GM23338 (cell line): ENCODE measurements around the gene PHAX. TPM values are rescaled to one million over a fixed set of nuclear protein-coding genes. Genes with fewer than 3 reads are reported as not detected.

Experiments
- ATAC-seq: fragments of 200-7000 bp; cut with Tn5 transposase; 3 replicates; pipeline ENCODE4 v1.9.1; 2020
- DNase-seq: peaks from one replicate; pipeline ENCODE4 v3.0.0-alpha.2; 2015; ENCODE audit warnings: low spot score
- H2AFZ ChIP-seq: fragments of 200-600 bp; sonication (generic); 2 replicates; pipeline ENCODE4 v1.8.0; 2016; ENCODE audit warnings: antibody characterized with exemption, mild to moderate bottlenecking, moderate library complexity
- H3F3A ChIP-seq: fragments of 200-600 bp; sonication (generic); replicated peaks from 2 replicates; pipeline ENCODE4 v1.8.0; 2017; ENCODE audit warnings: antibody characterized with exemption, mixed run types, low read depth
- H3K27ac ChIP-seq: fragments of 200-600 bp; sonication (generic); 2 replicates; pipeline ENCODE4 v1.6.1; 2016; ENCODE audit warnings: low read depth
- H3K27me3 ChIP-seq: fragments of 200-600 bp; sonication (generic); 2 replicates; pipeline ENCODE4 v1.8.0; 2016; ENCODE audit warnings: mild to moderate bottlenecking, mixed run types, moderate library complexity; ENCODE audit not compliant: insufficient read depth
- H3K36me3 ChIP-seq: fragments of 200-600 bp; sonication (generic); 2 replicates; pipeline ENCODE4 v1.8.0; 2016; ENCODE audit warnings: mild to moderate bottlenecking; ENCODE audit not compliant: insufficient read depth
- H3K4me1 ChIP-seq: fragments of 200-600 bp; sonication (generic); 2 replicates; pipeline ENCODE4 v1.8.0; 2016; ENCODE audit warnings: mild to moderate bottlenecking, moderate library complexity; ENCODE audit not compliant: insufficient read depth
- H3K4me2 ChIP-seq: fragments of 200-600 bp; sonication (generic); 2 replicates; pipeline ENCODE4 v1.7.1; 2017; ENCODE audit warnings: mixed run types
- H3K4me3 ChIP-seq: fragments of 200-600 bp; sonication (generic); 2 replicates; pipeline ENCODE4 v1.6.1; 2016; ENCODE audit warnings: mixed run types
- H3K79me2 ChIP-seq: fragments of 200-600 bp; sonication (generic); replicated peaks from 2 replicates; pipeline ENCODE4 v1.8.0; 2017; ENCODE audit warnings: mild to moderate bottlenecking; ENCODE audit not compliant: insufficient read depth
- H3K9me2 ChIP-seq: fragments of 200-600 bp; sonication (generic); 2 replicates; pipeline ENCODE4 v1.8.0; 2017; ENCODE audit not compliant: insufficient read depth
- H4K20me1 ChIP-seq: fragments of 200-600 bp; sonication (generic); replicated peaks from 2 replicates; pipeline ENCODE4 v1.8.0; 2017; ENCODE audit warnings: mild to moderate bottlenecking; ENCODE audit not compliant: insufficient read depth
- H3K27ac Mint-ChIP-seq: 2 replicates; pipeline ENCODE4 v1.8.0; 2020; ENCODE audit warnings: inconsistent platforms, mild to moderate bottlenecking, moderate library complexity, mixed read lengths
- H3K27me3 Mint-ChIP-seq: 3 replicates; pipeline ENCODE4 v1.8.0; 2022; ENCODE audit warnings: low read depth, mild to moderate bottlenecking, moderate library complexity, mixed read lengths, inconsistent platforms; ENCODE audit not compliant: insufficient read depth, poor library complexity
- H3K36me3 Mint-ChIP-seq: 3 replicates; pipeline ENCODE4 v1.8.0; 2021; ENCODE audit warnings: low read depth, mild to moderate bottlenecking, inconsistent platforms, moderate library complexity, mixed read lengths
- H3K4me1 Mint-ChIP-seq: 3 replicates; pipeline ENCODE4 v1.8.0; 2020; ENCODE audit warnings: mild to moderate bottlenecking, inconsistent platforms, mixed read lengths
- H3K4me3 Mint-ChIP-seq: 3 replicates; pipeline ENCODE4 v1.8.0; 2021; ENCODE audit warnings: moderate library complexity, mild to moderate bottlenecking, inconsistent platforms, mixed read lengths
- H3K9me3 Mint-ChIP-seq: 3 replicates; pipeline ENCODE4 v1.8.0; 2020; ENCODE audit warnings: moderate library complexity, mild to moderate bottlenecking, inconsistent platforms, mixed read lengths
- CREB1 ChIP-seq: fragments of 250-450 bp; sonication (Bioruptor Pico); IDR thresholded peaks from 2 replicates; pipeline ENCODE4 v1.5.0; 2020; ENCODE audit warnings: low read depth, mild to moderate bottlenecking, moderate library complexity
- EZH2 ChIP-seq: fragments of 200-600 bp; sonication (generic); IDR thresholded peaks from one replicate; pipeline ENCODE4 v1.8.0; 2017; ENCODE audit warnings: antibody characterized with exemption, mild to moderate bottlenecking, low read depth; ENCODE audit not compliant: unreplicated experiment
- EZH2phosphoT487 ChIP-seq: fragments of 200-600 bp; sonication (generic); IDR thresholded peaks from one replicate; pipeline ENCODE4 v1.8.1; 2018; ENCODE audit warnings: antibody characterized with exemption; ENCODE audit not compliant: unreplicated experiment
- NANOG ChIP-seq: IDR thresholded peaks from 2 replicates; pipeline ENCODE4 v1.6.1; 2016; ENCODE audit warnings: antibody characterized with exemption, borderline replicate concordance
- POLR2AphosphoS5 ChIP-seq: IDR thresholded peaks from 2 replicates; pipeline ENCODE4 v1.6.1; 2016; ENCODE audit warnings: antibody characterized with exemption, low read depth
- STAT1 ChIP-seq: IDR thresholded peaks from one replicate; pipeline ENCODE4 v1.6.1; 2016; ENCODE audit warnings: antibody characterized with exemption; ENCODE audit not compliant: unreplicated experiment
- ZNF114 ChIP-seq: fragments of 250-450 bp; sonication (Bioruptor Pico); IDR thresholded peaks from 2 replicates; pipeline ENCODE4 v1.5.0; 2020; ENCODE audit warnings: mild to moderate bottlenecking, moderate library complexity
- ZNF331 ChIP-seq: fragments of 250-450 bp; sonication (Bioruptor Pico); IDR thresholded peaks from 2 replicates; pipeline ENCODE4 v1.5.0; 2020; ENCODE audit warnings: low read depth, mild to moderate bottlenecking, moderate library complexity
- polyA plus RNA-seq: library from polyadenylated mRNA; unstranded; fragments of >200 nt; fragmentation: Nextera tagmentation; extraction: Ambion mirVana; gene quantifications from 2 replicates; pipeline ENCODE4 v1.2.1, GENCODE V29; 2016
- total RNA-seq: library from RNA; depleted of rRNA; stranded (reverse); fragments of >200 nt; shearing (Covaris generic); gene quantifications from 2 replicates; pipeline ENCODE4 v1.2.3, GENCODE V29; 2014
- TF ChIP-seq, protein P1 (sequence below): IDR thresholded peaks from one replicate; pipeline ENCODE4 v1.6.1; 2018; ENCODE audit warnings: antibody characterized with exemption; ENCODE audit not compliant: unreplicated experiment
- TF ChIP-seq, protein P2 (sequence below): fragments of 250-450 bp; sonication (Bioruptor Pico); IDR thresholded peaks from 2 replicates; pipeline ENCODE4 v1.5.0; 2020; ENCODE audit warnings: mild to moderate bottlenecking, moderate library complexity
- TF ChIP-seq, protein P3 (sequence below): IDR thresholded peaks from 2 replicates; pipeline ENCODE4 v1.6.1; 2016; ENCODE audit warnings: antibody characterized with exemption

Gene PHAX
- total and polyA plus RNA-seq, 2 experiments from 2014 or later = 75.9 to 140 TPM

DNA sequence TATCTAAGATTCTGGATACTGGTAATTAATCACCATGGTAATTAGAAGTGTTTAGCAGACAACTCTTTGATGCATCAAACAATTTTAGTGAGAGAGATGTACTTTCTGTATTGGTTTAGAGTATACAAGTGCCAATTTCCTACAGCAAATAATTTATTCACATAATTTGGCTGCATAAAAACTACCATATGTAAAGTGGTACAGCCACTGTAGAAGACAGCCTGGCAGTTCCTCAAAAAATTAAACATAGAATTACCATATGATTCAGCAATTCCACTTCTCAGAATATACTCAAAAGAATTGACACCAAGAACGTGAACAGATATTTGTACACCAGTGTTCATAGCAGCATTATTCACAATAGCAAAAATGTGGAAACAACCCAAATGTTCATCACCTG, 36.2 kb downstream of the PHAX start:
- peaks cover 3% of the 10 kb centered on the region for H3K27me3 Mint-ChIP-seq
- 0 out of 3 replicates have a peak, but pooled peaks cover 2% of the 10 kb centered on the region for H3K4me1 Mint-ChIP-seq
- Histone ChIP-seq H3K27ac (no peak overlapping the region), H3K4me3 (no peak overlapping the region), H4K20me1 (no peaks in the 10 kb centered on the region), H2AFZ (no peak overlapping the region), H3K4me1 (no peaks in the 10 kb centered on the region), H3K36me3 (no peaks in the 10 kb centered on the region), H3K4me2 (no peak overlapping the region), H3K27me3 (no peaks in the 10 kb centered on the region), H3K79me2 (no peaks in the 10 kb centered on the region), H3K9me2 (peaks cover 3% of the 10 kb centered on the region; the same call in 1 of the 2 replicates), H3F3A (no peaks in the 10 kb centered on the region)
- H3K4me3 Mint-ChIP-seq = no peak overlapping the region
- ATAC-seq (no peak), DNase-seq (no peak)
- H3K36me3 Mint-ChIP-seq = no peaks in the 10 kb centered on the region
- H3K9me3 Mint-ChIP-seq = no peaks in the 10 kb centered on the region
- no peak overlapping the region for H3K27ac Mint-ChIP-seq
- TF ChIP-seq, protein P1, sequence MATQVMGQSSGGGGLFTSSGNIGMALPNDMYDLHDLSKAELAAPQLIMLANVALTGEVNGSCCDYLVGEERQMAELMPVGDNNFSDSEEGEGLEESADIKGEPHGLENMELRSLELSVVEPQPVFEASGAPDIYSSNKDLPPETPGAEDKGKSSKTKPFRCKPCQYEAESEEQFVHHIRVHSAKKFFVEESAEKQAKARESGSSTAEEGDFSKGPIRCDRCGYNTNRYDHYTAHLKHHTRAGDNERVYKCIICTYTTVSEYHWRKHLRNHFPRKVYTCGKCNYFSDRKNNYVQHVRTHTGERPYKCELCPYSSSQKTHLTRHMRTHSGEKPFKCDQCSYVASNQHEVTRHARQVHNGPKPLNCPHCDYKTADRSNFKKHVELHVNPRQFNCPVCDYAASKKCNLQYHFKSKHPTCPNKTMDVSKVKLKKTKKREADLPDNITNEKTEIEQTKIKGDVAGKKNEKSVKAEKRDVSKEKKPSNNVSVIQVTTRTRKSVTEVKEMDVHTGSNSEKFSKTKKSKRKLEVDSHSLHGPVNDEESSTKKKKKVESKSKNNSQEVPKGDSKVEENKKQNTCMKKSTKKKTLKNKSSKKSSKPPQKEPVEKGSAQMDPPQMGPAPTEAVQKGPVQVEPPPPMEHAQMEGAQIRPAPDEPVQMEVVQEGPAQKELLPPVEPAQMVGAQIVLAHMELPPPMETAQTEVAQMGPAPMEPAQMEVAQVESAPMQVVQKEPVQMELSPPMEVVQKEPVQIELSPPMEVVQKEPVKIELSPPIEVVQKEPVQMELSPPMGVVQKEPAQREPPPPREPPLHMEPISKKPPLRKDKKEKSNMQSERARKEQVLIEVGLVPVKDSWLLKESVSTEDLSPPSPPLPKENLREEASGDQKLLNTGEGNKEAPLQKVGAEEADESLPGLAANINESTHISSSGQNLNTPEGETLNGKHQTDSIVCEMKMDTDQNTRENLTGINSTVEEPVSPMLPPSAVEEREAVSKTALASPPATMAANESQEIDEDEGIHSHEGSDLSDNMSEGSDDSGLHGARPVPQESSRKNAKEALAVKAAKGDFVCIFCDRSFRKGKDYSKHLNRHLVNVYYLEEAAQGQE = no peak
- TF ChIP-seq ZNF331 (CRISPR knock-in tag) = no peak

DNA sequence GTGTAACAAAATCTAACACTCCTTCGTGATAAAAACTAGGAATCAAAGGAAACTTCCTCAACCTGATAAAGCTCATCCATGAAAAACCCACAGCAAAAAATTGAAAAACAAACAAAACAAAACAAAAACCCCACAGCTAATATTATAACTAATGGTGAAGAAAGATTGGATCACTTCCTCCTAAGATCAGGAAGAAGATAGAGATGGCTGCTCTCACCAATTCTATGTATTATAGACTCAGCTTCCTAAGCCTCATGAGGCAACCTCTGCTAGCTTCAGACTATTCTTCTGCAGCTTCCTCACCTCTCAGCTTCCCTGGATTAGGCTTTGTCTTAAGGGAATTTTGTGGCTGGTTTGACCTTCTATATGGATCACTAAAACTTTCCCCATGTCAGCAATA, 40.1 kb downstream of the PHAX start:
- Mint-ChIP-seq H3K27me3 (peaks cover 3% of the 10 kb centered on the region), H3K27ac (no peak overlapping the region), H3K4me1 (no peaks in the 10 kb centered on the region), H3K4me3 (no peak overlapping the region), H3K9me3 (peaks cover 10% of the 10 kb centered on the region), H3K36me3 (peaks cover 8% of the 10 kb centered on the region; the same call in 2 of the 3 replicates)
- no peak for ATAC-seq
- Histone ChIP-seq H3K4me3 (no peak overlapping the region), H3K27ac (no peak overlapping the region), H3K36me3 (no peaks in the 10 kb centered on the region; the same call in 1 of the 2 replicates), H3K27me3 (no peaks in the 10 kb centered on the region), H2AFZ (no peak overlapping the region), H3F3A (no peaks in the 10 kb centered on the region), H3K4me2 (no peak overlapping the region), H4K20me1 (no peaks in the 10 kb centered on the region), H3K79me2 (no peaks in the 10 kb centered on the region), H3K4me1 (no peaks in the 10 kb centered on the region), H3K9me2 (peaks cover 3% of the 10 kb centered on the region; the same call in 1 of the 2 replicates)
- no peak for DNase-seq
- TF ChIP-seq EZH2 (no peak), CREB1 (no peak), POLR2AphosphoS5 (no peak), ZNF114 (CRISPR knock-in tag) (no peak), EZH2phosphoT487 (no peak), STAT1 (no peak), NANOG (no peak)
- TF ChIP-seq, protein P2, sequence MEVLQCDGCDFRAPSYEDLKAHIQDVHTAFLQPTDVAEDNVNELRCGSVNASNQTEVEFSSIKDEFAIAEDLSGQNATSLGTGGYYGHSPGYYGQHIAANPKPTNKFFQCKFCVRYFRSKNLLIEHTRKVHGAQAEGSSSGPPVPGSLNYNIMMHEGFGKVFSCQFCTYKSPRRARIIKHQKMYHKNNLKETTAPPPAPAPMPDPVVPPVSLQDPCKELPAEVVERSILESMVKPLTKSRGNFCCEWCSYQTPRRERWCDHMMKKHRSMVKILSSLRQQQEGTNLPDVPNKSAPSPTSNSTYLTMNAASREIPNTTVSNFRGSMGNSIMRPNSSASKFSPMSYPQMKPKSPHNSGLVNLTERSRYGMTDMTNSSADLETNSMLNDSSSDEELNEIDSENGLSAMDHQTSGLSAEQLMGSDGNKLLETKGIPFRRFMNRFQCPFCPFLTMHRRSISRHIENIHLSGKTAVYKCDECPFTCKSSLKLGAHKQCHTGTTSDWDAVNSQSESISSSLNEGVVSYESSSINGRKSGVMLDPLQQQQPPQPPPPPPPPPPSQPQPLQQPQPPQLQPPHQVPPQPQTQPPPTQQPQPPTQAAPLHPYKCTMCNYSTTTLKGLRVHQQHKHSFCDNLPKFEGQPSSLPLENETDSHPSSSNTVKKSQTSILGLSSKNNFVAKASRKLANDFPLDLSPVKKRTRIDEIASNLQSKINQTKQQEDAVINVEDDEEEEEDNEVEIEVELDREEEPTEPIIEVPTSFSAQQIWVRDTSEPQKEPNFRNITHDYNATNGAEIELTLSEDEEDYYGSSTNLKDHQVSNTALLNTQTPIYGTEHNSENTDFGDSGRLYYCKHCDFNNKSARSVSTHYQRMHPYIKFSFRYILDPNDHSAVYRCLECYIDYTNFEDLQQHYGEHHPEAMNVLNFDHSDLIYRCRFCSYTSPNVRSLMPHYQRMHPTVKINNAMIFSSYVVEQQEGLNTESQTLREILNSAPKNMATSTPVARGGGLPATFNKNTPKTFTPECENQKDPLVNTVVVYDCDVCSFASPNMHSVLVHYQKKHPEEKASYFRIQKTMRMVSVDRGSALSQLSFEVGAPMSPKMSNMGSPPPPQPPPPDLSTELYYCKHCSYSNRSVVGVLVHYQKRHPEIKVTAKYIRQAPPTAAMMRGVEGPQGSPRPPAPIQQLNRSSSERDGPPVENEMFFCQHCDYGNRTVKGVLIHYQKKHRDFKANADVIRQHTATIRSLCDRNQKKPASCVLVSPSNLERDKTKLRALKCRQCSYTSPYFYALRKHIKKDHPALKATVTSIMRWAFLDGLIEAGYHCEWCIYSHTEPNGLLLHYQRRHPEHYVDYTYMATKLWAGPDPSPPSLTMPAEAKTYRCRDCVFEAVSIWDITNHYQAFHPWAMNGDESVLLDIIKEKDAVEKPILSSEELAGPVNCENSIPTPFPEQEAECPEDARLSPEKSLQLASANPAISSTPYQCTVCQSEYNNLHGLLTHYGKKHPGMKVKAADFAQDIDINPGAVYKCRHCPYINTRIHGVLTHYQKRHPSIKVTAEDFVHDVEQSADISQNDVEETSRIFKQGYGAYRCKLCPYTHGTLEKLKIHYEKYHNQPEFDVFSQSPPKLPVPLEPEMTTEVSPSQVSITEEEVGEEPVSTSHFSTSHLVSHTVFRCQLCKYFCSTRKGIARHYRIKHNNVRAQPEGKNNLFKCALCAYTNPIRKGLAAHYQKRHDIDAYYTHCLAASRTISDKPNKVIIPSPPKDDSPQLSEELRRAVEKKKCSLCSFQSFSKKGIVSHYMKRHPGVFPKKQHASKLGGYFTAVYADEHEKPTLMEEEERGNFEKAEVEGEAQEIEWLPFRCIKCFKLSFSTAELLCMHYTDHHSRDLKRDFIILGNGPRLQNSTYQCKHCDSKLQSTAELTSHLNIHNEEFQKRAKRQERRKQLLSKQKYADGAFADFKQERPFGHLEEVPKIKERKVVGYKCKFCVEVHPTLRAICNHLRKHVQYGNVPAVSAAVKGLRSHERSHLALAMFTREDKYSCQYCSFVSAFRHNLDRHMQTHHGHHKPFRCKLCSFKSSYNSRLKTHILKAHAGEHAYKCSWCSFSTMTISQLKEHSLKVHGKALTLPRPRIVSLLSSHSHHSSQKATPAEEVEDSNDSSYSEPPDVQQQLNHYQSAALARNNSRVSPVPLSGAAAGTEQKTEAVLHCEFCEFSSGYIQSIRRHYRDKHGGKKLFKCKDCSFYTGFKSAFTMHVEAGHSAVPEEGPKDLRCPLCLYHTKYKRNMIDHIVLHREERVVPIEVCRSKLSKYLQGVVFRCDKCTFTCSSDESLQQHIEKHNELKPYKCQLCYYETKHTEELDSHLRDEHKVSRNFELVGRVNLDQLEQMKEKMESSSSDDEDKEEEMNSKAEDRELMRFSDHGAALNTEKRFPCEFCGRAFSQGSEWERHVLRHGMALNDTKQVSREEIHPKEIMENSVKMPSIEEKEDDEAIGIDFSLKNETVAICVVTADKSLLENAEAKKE = no peak
- TF ChIP-seq, protein P3, sequence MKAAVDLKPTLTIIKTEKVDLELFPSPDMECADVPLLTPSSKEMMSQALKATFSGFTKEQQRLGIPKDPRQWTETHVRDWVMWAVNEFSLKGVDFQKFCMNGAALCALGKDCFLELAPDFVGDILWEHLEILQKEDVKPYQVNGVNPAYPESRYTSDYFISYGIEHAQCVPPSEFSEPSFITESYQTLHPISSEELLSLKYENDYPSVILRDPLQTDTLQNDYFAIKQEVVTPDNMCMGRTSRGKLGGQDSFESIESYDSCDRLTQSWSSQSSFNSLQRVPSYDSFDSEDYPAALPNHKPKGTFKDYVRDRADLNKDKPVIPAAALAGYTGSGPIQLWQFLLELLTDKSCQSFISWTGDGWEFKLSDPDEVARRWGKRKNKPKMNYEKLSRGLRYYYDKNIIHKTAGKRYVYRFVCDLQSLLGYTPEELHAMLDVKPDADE = no peak
